Measurements from ENCODE around the gene FAM98B. TPM values are rescaled to one million over a fixed set of nuclear protein-coding genes. Genes with fewer than 3 reads are reported as not detected.

The FAM98B gene
- total and polyA plus RNA-seq, 2 donors (not counting 1 experiment from before 2014, with no cell fraction given) = 4.8 to 9.0 TPM

DNA sequence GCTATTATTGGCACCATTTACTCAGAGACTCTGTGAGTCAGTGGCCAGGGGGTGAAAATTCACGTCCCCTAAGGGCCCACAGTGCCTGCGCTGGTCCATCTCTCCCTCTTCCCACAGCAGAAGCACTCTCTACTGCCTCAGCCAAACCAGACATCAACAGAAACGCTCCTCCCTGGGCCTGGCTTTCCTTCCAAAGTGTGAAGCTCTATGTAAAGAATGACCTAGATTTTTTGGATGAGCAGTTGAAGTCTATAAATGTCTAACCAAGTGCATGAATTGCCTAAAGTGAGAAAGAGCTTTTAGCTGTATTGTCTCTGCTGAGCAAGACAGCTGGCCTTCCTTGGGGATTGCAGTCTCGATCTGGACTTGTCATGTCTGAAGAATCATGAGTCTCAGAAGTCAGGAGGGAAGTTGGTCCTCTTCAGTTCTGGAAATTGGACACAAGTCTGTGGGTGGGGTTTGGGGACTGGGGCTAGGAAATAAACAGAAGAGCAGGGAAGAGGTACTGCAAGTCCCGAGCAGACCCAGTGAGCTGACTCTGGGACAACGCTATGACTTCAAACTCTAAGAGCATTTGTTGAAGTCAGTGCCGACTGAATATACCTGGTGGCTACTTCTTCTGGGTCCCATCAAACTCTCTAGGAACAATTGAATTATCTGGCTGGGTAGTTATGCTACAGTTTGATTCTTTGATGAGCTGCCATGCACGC lies 81.7 kb downstream of the FAM98B start:
- no peak for TF ChIP-seq EZH2 (IDR thresholded peaks at IDR 0.05; ENCODE audit: low read length, missing control alignments)
- TF ChIP-seq CTCF (conservative IDR thresholded peaks at IDR 0.05 in 1 of 2, IDR thresholded peaks at IDR 0.05 in 1 of 2; ENCODE audit: low read depth in 1 of 2, low read length in 2 of 2) = no peak
- Histone ChIP-seq H3K9ac (ENCODE audit: insufficient read depth, low read length) (no peak overlapping the region), H3K4me1 (ENCODE audit: control insufficient read depth, extremely low read depth, insufficient read depth, low read length) (peaks cover 2% of the 10 kb centered on the region), H3K4me2 (ENCODE audit: extremely low read depth, insufficient read depth, low read length) (no peak overlapping the region), H3K9me3 (ENCODE audit: control insufficient read depth, insufficient read depth, low read depth, low read length) (no peaks in the 10 kb centered on the region), H4K20me1 (ENCODE audit: control insufficient read depth, extremely low read depth, insufficient read depth, low read length) (no peaks in the 10 kb centered on the region), H3K79me2 (ENCODE audit: control insufficient read depth, insufficient read depth, low read length) (no peaks in the 10 kb centered on the region), H3K27ac (ENCODE audit: insufficient read depth, low read length) (no peak overlapping the region), H3K36me3 (ENCODE audit: control insufficient read depth, insufficient read depth, low read length) (no peaks in the 10 kb centered on the region), H2AFZ (ENCODE audit: low read length) (no peak overlapping the region), H3K27me3 (ENCODE audit: control insufficient read depth, insufficient read depth, low read length) (no peaks in the 10 kb centered on the region), H3K4me3 (replicated peaks in 1 of 4; ENCODE audit: control extremely low read depth in 1 of 4, insufficient read depth in 1 of 4, low read depth in 3 of 4, low read length in 4 of 4) (no peak overlapping the region)
- peak in 1 of 2 donors; percentile 52 for DNase-seq (ENCODE audit: low read depth in 2 of 2)

GRCh38 chr15:38536201-38536676 lies 82.3 kb downstream of the FAM98B start:
- Histone ChIP-seq H4K20me1 (ENCODE audit: control insufficient read depth, extremely low read depth, insufficient read depth, low read length) (no peaks in the 10 kb centered on the region), H3K4me1 (ENCODE audit: control insufficient read depth, extremely low read depth, insufficient read depth, low read length) (peaks cover 2% of the 10 kb centered on the region), H3K4me3 (replicated peaks in 1 of 4; ENCODE audit: control extremely low read depth in 1 of 4, insufficient read depth in 1 of 4, low read depth in 3 of 4, low read length in 4 of 4) (no peak overlapping the region), H3K9me3 (ENCODE audit: control insufficient read depth, insufficient read depth, low read depth, low read length) (no peaks in the 10 kb centered on the region), H3K79me2 (ENCODE audit: control insufficient read depth, insufficient read depth, low read length) (no peaks in the 10 kb centered on the region), H3K4me2 (ENCODE audit: extremely low read depth, insufficient read depth, low read length) (no peak overlapping the region), H3K36me3 (ENCODE audit: control insufficient read depth, insufficient read depth, low read length) (no peaks in the 10 kb centered on the region), H3K27ac (ENCODE audit: insufficient read depth, low read length) (no peak overlapping the region), H3K27me3 (ENCODE audit: control insufficient read depth, insufficient read depth, low read length) (no peaks in the 10 kb centered on the region), H3K9ac (ENCODE audit: insufficient read depth, low read length) (no peak overlapping the region), H2AFZ (ENCODE audit: low read length) (no peak overlapping the region)
- TF ChIP-seq CTCF (conservative IDR thresholded peaks at IDR 0.05 in 1 of 2, IDR thresholded peaks at IDR 0.05 in 1 of 2; ENCODE audit: low read depth in 1 of 2, low read length in 2 of 2) (no peak), EZH2 (IDR thresholded peaks at IDR 0.05; ENCODE audit: low read length, missing control alignments) (no peak)
- DNase-seq (ENCODE audit: low read depth in 2 of 2) = peak; percentile 25 to 96

Other genes with a start within 250 kb of the FAM98B start
- gene SPRED1, start 201.3 kb upstream of the FAM98B start, total RNA-seq = 31.6 and 39.0 TPM in 2 replicates
- gene SPRED1, start 201.3 kb upstream of the FAM98B start, polyA plus RNA-seq = 17.2 and 19.7 TPM in 2 replicates
- gene RASGRP1, start 110.7 kb downstream of the FAM98B start, total RNA-seq = not detected in 2 replicates
- gene RASGRP1, start 110.7 kb downstream of the FAM98B start, polyA plus RNA-seq = 0.10 and 1.6 TPM in 2 replicates

All from fibroblast of lung (primary cell).